ENCODE data around the gene BATF.

DNA sequence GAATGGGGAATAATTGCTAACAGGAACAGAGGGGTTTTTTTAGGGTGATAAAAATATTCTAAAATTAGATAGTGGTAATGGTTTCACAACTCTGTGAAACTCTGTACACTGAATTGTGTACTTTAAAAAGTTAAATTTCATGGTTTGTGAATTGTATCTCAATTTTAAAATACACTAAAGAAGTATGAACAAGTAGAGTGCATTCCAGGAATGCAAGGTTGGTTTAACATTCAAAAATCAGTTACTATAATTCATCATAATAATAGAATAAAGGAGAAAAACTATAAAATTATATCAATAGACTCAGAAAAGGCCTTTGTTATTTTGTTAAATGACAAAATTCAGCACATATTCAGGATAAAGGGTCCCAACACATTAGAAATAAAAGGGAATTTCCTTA is 11.1 kb upstream of the BATF start:
- TF ChIP-seq, protein P1, sequence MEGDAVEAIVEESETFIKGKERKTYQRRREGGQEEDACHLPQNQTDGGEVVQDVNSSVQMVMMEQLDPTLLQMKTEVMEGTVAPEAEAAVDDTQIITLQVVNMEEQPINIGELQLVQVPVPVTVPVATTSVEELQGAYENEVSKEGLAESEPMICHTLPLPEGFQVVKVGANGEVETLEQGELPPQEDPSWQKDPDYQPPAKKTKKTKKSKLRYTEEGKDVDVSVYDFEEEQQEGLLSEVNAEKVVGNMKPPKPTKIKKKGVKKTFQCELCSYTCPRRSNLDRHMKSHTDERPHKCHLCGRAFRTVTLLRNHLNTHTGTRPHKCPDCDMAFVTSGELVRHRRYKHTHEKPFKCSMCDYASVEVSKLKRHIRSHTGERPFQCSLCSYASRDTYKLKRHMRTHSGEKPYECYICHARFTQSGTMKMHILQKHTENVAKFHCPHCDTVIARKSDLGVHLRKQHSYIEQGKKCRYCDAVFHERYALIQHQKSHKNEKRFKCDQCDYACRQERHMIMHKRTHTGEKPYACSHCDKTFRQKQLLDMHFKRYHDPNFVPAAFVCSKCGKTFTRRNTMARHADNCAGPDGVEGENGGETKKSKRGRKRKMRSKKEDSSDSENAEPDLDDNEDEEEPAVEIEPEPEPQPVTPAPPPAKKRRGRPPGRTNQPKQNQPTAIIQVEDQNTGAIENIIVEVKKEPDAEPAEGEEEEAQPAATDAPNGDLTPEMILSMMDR (IDR thresholded peaks at IDR 0.05; ENCODE audit: poor library complexity), result no peak
- TF ChIP-seq EZH2 (IDR thresholded peaks at IDR 0.05; ENCODE audit: borderline replicate concordance) (no peak), EZH2phosphoT487 (IDR thresholded peaks at IDR 0.05; ENCODE audit: low read depth, severe bottlenecking, unreplicated experiment) (no peak)
